GM18951 (cell line): ENCODE results near the gene HSD3B1.
"Not testable (repeated sequence)": the region's sequence is repeated elsewhere in the genome, so short reads cannot be mapped to it uniquely, and the experiment has no call there.

Experiments
- POLR2A ChIP-seq: IDR thresholded peaks from 4 replicates; pipeline ENCODE4 v1.6.1; 2011; ENCODE audit warnings: mild to moderate bottlenecking; ENCODE audit not compliant: insufficient read length, insufficient read depth; ENCODE audit errors: extremely low read depth
- in situ Hi-C: fragments of 300-500 bp; cut with MboI; formaldehyde crosslinking; loops from one replicate; pipeline ENCODE4 v1.12.0; 2022; ENCODE audit warnings: low sequenced_read_pairs, mixed read lengths, inconsistent platforms; ENCODE audit not compliant: unreplicated experiment

The HSD3B1 gene

GRCh38 chr1:119554183-119554582 is 47.2 kb downstream of the HSD3B1 start:
- TF ChIP-seq POLR2A = no peak

GRCh38 chr1:119556423-119556822 is 49.4 kb downstream of the HSD3B1 start:
- in situ Hi-C loops = no loop called here
- TF ChIP-seq POLR2A = no peak

More at GRCh38 chr1:119554183-119554582, 47.2 kb downstream of the HSD3B1 start:
- in situ Hi-C loops = no loop called here

- in situ Hi-C loops = not testable (repeated sequence)
Observed at GRCh38 chr1:119560402-119560801, 53.4 kb downstream of the HSD3B1 start.

- TF ChIP-seq POLR2A = no peak
- in situ Hi-C loops = no loop called here
Observed at GRCh38 chr1:119564548-119564947, 57.5 kb downstream of the HSD3B1 start.
